HG03432 (cell line): ENCODE data around the gene CYBA.

Experiments used
- ATAC-seq: cut with Tn5 transposase; IDR thresholded peaks from one replicate; pipeline ENCODE4 v1.9.1; 2021; ENCODE audit warnings: mild to moderate bottlenecking, moderate library complexity; ENCODE audit not compliant: unreplicated experiment

CYBA gene

GRCh38 chr16:88647178-88648070, 3.4 kb downstream of the CYBA start:
- ATAC-seq: no peak

DNA sequence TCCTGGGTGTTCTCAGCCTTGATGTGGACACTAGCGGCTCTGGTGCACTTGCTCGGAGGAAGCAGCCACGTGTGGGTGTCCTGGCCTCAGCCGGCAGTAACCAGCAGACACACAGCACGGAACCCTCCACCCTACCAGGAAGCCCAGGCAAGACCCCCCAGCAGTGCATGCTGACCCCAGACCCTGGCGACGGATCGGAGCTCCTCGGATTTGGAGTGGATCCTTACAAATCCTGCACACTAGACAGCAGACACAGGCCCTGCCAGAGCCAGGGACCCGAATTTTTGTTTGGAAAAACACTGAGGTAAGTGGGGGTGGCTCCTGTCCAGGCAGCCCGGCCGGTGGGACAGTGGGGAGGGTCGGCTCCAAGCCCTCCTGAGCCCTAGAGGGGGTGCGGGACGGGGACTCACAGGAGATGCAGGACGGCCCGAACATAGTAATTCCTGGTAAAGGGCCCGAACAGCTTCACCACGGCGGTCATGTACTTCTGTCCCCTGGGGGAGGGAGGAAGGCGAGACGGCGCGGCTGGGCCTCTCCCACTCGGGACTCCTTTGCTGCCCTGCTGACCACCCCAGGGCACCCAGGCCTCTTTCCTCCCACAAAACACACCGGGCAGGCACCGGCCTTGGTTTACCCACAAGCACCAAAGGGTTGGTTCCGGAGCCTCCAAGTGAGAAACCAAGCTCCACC, 4.4 kb downstream of the CYBA start:
- no peak for ATAC-seq

GRCh38 chr16:88645941-88646340, 4.9 kb downstream of the CYBA start:
- no peak for ATAC-seq

DNA sequence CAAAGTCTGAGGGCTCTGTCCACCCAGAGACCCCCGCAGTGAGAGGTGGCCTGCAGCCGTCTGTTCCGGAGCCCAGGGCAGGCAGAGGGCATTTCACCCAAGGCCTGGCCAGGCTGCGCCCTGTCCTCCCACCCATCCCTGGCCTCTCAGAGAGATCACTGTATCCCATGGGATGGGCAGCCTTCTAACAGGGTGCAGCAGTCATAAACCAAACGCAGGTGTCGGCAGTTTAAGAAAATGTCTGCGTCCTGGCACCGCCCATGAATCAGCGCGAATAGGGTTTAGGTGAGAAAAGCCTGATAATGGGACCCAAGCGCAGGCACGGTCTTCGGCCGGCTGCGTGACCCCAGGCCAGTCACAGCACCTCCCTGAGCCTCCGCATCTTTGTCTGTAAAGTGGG, 5.4 kb downstream of the CYBA start:
- ATAC-seq: no peak

GRCh38 chr16:88643644-88643932, 7.3 kb downstream of the CYBA start:
- no peak for ATAC-seq

- no peak for ATAC-seq
Observed at GRCh38 chr16:88642881-88643643, 7.8 kb downstream of the CYBA start.

DNA sequence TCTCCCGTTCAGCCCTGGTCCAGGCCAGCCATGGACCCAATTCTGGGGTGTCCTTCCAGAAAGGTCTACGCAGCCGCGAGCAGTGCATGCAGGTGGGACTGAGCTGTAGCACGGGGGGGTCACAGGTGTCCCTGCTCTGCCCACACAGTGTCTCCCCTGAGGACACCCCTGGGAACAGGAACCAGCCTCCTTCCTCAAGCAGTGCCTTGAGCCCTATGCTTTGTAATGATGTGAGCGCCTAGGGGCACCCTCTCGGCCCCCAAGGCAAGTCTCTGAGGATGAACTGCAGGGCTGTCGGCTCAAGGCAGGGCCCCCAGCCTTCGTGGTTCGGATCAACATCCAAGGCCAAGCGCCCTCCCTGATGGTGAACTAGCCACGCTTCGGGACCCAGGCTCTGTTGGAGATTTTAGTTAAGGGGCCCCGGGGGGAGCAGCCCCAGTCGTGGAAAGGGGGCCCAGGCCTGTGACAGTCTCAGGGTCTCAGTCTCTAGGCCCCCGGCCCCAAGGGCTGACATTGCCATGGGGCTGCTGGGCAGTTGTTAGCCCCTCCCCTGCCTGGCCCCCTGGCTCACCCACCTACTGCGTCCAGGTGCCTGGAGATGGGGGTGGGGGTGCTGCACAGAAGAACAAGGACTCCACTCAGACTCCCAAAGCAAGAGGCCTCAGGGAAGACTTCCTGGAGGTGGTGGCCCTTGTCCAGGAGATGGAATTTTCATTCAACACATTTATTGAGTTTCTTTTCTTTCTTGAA, 10.2 kb downstream of the CYBA start:
- no peak for ATAC-seq

DNA sequence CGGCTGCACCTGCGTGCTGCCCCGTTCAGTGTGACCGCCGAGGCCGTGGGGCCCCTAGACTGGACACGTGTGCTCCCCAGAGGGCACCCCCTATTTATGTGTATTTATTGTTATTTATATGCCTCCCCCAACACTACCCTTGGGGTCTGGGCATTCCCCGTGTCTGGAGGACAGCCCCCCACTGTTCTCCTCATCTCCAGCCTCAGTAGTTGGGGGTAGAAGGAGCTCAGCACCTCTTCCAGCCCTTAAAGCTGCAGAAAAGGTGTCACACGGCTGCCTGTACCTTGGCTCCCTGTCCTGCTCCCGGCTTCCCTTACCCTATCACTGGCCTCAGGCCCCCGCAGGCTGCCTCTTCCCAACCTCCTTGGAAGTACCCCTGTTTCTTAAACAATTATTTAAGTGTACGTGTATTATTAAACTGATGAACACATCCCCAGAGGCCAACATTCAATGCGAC, 10.8 kb downstream of the CYBA start:
- ATAC-seq: no peak

GRCh38 chr16:88639231-88640038, 11.4 kb downstream of the CYBA start:
- no peak for ATAC-seq

DNA sequence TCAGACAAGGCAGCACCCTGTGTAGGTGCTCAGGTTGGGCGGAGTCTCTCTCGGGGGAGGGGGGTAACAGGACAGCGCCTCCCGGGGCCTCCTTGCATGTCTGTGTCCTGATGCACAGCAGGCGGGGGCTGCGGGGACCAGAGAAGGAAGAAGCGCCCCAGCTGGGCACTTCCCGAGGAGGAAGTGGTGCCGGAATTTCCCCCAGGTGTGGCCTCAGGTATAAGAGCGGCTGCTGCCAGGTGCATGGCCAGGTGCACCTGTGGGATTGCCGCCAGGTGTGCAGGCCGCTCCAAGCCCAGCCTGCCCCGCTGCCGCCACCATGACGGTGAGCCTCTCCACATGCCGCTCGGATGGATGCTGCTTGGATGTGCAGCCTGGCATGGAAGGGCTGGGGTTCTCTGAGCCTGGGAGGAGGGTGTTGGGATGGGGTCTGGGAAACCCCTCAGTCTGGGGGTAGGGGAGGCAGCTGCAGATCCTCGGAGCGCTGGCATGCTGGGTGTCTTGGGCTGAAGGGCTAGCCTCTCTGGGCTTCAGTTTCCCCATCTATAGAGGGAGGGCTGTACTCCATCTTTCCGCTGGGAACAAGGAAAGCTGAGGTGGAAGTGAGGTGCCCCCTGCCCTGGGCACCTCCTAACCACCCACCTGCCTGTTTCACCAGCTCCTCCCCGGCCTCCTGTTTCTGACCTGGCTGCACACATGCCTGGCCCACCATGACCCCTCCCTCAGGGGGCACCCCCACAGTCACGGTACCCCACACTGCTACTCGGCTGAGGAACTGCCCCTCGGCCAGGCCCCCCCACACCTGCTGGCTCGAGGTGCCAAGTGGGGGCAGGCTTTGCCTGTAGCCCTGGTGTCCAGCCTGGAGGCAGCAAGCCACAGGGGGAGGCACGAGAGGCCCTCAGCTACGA, 12.3 kb downstream of the CYBA start, which contains the start of gene IL17C:
IL17C (plus strand) TSS at position 250 of the 908 bp plus-strand sequence; CDS start at position 320, 70 bp downstream.
- no peak for ATAC-seq

DNA sequence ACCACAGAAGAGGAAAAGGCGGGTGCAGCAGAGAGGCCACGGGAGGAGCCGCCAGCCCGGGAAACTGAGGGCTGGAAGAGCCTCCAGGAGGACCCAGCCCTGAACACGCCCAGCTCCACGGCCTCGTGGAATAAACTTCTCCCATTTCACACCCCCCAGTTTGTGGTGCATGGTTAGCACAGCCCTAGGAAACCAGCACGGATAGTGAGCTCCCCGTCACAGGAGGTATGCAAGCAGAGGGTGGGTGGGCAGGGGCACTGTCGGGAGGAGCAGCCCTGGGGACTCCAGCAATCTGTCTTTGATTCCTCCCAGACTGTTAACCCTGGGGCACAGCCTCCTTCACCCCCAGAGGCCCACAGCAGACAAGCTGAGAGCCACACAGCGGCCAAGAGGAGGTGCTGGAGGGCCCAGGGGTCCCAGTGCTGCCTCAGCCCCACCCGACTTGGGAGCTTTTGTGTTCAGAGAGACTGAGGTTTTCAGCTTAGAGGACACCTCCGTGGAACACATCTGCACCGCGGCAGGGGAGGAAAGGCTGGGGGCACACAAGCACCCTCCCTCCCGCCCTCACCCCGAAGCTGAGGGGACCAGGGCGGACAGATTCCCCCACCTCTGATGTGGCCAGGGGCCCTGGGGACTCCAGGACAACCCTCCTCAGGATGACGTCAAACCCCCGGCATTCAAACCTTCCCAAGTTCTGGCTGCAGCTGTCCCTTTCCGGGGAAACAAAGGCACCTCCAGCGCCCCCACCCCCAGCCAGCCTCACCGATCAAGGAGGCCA, 14.2 kb downstream of the CYBA start:
- ATAC-seq: no peak

- ATAC-seq: no peak
Observed at GRCh38 chr16:88635671-88636319, 15.1 kb downstream of the CYBA start.

GRCh38 chr16:88634994-88635670, 15.7 kb downstream of the CYBA start:
- no peak for ATAC-seq

DNA sequence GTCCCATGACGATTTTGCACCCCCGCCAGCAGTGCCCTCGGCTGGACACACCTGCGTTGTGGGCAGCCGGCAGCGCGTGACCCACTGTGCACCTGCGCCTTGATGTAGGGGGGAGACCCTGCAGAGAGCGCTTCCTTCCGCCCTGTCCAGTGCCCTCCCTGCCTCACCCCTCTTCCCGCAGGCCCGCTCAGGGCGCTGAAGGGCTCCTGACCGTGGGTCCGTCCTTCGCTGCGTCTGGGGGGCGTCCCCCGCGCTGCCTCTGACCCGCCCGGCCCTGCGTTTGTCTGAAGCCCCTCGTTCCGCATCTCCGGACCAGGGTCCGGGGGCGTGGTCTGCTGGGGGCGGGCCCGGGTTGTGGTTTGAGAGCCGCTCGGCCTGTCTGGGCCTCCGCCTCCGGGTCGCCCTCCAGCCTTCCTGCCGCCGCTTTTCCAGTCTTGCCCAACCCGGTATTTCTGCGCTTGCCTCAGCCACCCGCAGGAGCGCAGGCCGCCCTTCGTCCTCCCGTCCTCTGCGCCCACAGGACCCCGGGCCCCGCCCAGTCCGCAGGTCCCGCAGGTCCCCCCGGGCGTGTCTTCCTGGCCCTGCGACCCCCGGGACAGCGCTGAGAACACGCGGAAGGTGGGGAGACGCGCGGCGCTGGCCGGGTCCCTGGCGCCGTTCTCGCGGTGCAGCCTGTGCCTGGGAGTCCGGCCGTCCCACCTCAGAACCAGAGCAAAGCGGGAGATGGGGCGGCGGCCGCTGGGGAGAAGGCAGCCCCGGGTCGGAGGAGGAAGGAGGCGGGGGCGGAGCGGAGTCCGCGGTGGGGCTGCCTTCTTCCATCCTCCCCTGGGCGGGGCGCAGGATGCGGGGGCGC, 16.5 kb downstream of the CYBA start:
- ATAC-seq: peak; percentile 49

DNA sequence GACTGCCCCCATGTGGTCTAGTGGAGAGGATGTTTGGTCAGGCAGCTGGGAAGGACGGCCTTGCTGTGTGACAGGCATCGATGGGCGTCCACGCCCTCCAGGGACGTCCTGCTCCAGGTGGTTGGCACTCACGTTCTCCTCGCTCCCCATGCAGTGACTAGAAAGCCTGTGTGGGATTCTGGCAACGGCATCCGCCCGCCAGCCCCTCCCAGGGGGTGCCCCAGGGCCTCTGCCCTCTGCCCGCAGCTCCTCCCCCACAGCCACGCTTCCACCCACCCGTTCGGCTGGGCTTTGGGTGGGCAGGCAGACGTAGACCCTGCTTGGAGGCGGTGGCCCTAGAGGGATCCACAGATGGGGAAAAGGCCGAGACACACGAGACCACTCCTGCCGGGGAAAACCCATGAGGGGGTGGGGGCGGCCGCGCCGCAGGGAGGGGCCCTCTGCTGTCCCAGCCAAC, 17.1 kb downstream of the CYBA start:
- ATAC-seq: peak; percentile 31

- no peak for ATAC-seq
Observed at GRCh38 chr16:88632587-88632930, 18.3 kb downstream of the CYBA start.
